Measurements from ENCODE around the gene SRMS. TPM values are rescaled to one million over a fixed set of nuclear protein-coding genes. Genes with fewer than 3 reads are reported as not detected.
A peak's percentile ranks its signal among the peaks of the same experiment; 100 is the strongest.

SRMS gene
- total RNA-seq, 3 donors from 2014 or later: not detected

DNA sequence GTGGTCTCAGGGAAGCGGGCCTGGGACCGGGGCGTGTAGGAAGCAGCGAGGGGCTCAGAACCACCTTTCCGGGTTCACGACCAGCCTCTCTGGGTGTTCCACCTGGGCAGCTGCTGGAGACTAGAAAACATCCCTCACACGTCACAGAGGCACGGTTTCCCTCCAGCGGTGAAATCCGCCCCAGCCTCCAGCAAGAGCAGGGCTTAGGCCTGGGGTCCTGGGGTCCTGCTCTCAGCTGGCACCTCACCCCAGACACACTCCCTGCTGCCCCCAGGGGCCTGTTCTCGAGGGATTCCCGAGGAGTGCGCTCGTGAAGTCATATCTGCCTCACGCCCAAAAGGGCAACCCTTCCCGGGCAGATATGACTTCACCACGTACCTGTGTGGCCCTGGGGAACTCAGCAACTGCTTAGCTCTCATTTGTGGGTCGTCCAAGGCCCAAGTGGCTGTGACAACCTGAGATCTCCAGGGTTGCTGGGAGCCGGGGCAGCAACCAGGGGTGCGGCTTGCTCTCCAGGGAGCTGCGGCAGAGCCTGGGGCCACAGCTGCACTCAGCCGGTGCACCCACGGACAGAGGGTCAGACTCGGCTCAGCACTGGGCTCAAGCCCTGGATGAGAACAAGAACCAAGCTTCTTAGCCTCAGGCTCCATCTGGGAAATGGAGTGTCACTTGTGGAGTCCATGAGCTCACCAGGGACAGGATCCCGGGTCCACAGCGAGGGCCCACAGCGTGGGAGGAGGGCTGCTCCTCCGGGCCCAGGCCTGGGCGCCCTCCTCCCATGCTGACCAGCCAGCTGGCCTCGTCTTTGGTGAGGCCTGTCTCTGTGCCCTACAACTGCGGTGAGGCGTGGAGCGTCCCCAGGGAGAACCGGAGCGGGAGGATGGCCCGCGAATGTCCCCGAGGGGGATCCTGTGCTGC, 7.1 kb upstream of the SRMS start:
- no peak for ATAC-seq

DNA sequence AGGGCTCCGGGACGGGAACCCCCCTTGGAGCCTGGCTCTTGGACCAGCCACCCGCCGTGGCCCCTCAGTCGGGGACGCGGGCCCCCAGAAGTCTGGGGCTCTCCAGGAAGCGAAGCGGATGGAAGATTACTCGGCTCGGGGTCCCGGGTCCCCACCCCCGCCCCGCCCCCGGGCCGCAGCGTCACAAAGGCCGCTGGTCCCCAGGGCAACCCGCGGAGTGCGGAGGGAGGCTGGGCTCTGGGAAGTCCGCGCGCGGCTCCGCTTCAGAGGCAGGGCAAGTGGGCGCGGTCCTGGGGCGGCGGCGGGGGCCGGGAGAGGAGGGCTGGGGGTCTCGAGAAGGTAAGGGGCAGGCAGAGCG, 6.4 kb upstream of the SRMS start, which contains the start of gene FNDC11:
Gene FNDC11 (plus strand): TSS at position 227 of the 358 bp plus-strand sequence. CDS start 1,505 bp downstream, outside the sequence.
- ATAC-seq (peak; percentile 35 to 39), DNase-seq (peak; percentile 55)
- Mint-ChIP-seq H3K4me3 (peak within 1 kb of the TSS; percentile 68), H3K4me1 (ENCODE audit: low read depth) (peaks cover 12% of the 10 kb centered on the region), H3K27me3 (ENCODE audit: low read depth) (peaks cover 5% of the 10 kb centered on the region), H3K9me3 (no peaks in the 10 kb centered on the region), H3K36me3 (ENCODE audit: insufficient read depth) (peaks cover 3% of the 10 kb centered on the region)

More for the DNA sequence above, 7.1 kb upstream of the SRMS start:
- peaks cover 3% of the 10 kb centered on the region for H3K36me3 Mint-ChIP-seq (ENCODE audit: insufficient read depth)
- no peaks in the 10 kb centered on the region for H3K9me3 Mint-ChIP-seq
- no peak for DNase-seq
- peak overlapping the region; percentile 68 for H3K4me3 Mint-ChIP-seq
- H3K4me1 Mint-ChIP-seq (ENCODE audit: low read depth): peaks cover 12% of the 10 kb centered on the region
- H3K27me3 Mint-ChIP-seq (ENCODE audit: low read depth): peaks cover under 1% of the 10 kb centered on the region

DNA sequence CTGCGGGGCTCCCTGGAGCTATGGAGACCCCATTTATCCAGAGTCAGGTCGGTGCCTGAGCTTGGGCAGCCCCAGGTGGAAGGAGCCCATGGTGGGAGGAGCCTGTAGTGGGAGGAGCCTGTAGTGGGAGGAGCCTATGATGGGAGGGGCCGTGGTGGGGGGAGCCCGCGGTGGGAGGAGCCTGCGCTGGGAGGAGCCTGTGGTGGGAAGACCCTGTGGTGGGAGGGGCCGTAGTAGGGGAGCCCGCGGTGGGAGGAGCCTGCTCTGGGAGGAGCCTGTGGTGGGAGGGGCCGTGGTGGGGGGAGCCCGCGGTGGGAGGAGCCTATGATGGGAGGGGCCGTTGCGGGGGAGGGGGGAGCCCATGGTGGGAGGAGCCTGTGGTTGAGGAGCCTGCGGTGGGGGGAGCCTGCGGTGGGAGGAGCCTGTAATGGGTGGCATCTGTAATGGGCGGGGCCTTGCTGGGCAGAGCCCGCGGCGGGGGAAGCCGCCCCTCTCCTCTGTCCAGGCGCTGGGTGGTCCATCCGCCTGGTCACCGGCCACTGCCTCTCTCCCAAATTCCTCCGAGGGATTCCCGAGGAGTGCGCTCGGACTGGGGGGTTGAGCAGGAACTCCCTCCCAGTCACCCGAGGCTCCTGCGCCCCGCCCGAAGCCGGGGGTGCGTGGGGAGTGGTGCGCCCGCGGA, 5.8 kb upstream of the SRMS start:
- peak; percentile 83 for ATAC-seq
- Mint-ChIP-seq H3K27me3 (ENCODE audit: low read depth) (peaks cover 5% of the 10 kb centered on the region), H3K36me3 (ENCODE audit: insufficient read depth) (no peaks in the 10 kb centered on the region), H3K4me1 (ENCODE audit: low read depth) (peaks cover 12% of the 10 kb centered on the region), H3K9me3 (no peaks in the 10 kb centered on the region), H3K4me3 (peak overlapping the region; percentile 59)
- peak; percentile 89 for DNase-seq

DNA sequence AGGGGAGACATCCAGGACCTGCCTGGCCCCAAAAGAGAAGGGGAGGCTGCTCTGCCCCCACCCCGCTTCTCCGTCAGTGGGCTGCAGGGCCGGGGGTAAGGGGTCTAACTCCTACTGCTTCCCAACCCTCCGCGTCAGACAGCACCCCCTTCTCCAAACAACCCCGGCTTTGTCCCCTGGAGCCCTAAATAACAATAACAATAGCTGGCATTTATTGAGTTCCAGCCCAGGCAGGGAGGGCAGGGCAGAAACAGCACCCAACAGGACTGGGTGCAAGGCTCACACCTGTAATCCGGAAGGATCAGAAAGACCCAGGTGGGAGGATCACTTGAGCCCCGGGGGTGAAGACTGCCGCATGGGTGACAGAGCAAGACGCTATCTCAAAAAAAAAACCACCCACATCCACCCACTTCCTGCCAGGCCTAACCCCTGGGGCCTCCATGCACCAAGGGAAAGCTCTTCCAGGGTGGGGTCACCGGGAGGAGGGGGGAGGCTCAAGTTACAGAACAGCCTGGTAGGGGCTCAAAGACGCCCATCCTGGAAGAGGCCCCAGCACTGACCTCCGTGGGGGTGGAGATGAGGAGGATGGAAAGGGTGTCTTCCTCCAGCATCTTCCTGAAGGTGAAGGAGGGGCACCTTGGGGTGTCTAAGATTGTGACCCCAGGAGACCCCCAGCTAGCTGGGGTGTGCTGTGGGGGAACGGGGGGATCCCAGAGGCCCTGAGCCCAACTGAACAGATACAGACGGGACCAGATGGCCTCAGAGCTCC, 5.1 kb upstream of the SRMS start:
- DNase-seq (peak; percentile 41), ATAC-seq (peak in 1 of 2 donors; percentile 15)
- peaks cover 12% of the 10 kb centered on the region for H3K4me1 Mint-ChIP-seq (ENCODE audit: low read depth)
- no peaks in the 10 kb centered on the region for H3K9me3 Mint-ChIP-seq
- H3K27me3 Mint-ChIP-seq (ENCODE audit: low read depth): peaks cover 5% of the 10 kb centered on the region
- H3K36me3 Mint-ChIP-seq (ENCODE audit: insufficient read depth): no peaks in the 10 kb centered on the region
- peak overlapping the region; percentile 59 for H3K4me3 Mint-ChIP-seq

DNA sequence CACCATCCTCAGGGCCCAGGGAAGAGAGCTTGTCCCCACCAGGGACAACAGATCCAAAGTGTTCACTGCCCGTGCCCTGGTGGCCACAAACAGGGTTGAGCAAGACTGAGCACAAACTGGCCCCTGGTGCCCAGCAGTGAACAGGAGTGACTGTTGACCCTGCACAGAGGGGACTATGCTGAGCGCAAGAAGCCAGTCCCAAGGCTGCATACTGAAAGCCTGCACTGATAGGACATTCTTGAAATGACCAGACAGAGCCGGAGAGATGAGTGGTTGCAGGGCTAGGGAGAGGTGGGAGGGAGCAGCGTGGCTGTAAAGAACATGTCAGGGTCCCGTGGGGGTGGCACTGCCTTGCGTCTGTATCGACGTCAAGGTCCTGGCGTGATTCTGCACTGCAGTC, 3.5 kb upstream of the SRMS start:
- ATAC-seq (no peak), DNase-seq (no peak)
- no peaks in the 10 kb centered on the region for H3K36me3 Mint-ChIP-seq (ENCODE audit: insufficient read depth)
- peaks cover 9% of the 10 kb centered on the region for H3K27me3 Mint-ChIP-seq (ENCODE audit: low read depth)
- H3K9me3 Mint-ChIP-seq: no peaks in the 10 kb centered on the region
- H3K4me3 Mint-ChIP-seq: no peak overlapping the region
- peaks cover 12% of the 10 kb centered on the region for H3K4me1 Mint-ChIP-seq (ENCODE audit: low read depth)

DNA sequence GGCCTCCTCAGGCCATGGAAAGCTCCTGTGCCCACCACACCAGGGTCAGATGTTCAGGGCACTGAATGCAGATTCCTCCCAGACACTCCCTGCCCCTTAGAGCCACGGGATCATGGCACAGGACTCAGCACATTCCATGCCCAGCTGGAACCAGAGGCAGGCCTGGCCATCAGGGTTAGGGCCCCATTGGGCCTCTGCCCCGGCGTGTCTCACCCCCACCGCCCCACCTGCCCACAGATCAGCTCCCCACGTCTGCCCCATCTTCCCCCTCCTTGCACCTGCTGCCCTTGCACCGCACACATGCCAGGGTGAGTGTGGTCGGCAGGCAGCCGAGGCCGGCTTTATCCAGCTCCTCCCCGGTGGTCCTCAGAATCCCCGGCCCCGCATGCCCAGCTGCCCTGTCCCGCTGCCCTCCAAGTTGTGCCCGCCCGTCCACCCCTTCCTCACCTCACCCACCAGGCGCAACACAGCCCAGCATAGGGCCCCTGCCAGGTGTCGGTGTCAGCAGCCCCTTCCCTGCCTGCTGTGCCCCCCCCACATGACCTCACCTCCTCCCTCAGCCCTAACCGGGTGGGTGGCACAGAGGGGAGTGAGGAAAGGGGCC, 2.2 kb upstream of the SRMS start:
- no peaks in the 10 kb centered on the region for H3K36me3 Mint-ChIP-seq (ENCODE audit: insufficient read depth)
- ATAC-seq (no peak), DNase-seq (no peak)
- peaks cover 12% of the 10 kb centered on the region for H3K27me3 Mint-ChIP-seq (ENCODE audit: low read depth)
- peaks cover 15% of the 10 kb centered on the region for H3K4me1 Mint-ChIP-seq (ENCODE audit: low read depth)
- no peak overlapping the region for H3K4me3 Mint-ChIP-seq
- H3K9me3 Mint-ChIP-seq: no peaks in the 10 kb centered on the region

DNA sequence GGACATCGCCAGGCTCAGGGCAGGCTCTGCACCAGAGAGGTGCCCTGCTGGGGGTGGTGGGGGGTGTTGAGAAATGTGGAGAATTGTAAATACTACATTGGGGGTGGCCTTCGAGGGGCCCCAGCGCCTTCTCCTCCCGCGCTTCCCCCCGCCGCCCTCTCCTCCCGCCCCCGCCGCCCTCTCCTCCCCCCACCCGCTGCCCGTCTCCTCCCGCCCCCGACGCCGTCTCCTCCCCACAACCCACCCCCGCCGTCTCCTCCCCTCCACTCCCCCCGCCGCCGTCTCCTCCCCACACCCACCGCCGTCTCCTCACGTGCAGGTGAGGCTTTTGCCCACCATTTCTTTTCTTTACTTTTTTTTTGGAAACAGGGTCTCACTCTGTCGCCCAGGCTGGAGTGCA, 1.5 kb upstream of the SRMS start:
- no peaks in the 10 kb centered on the region for H3K9me3 Mint-ChIP-seq
- peaks cover 12% of the 10 kb centered on the region for H3K27me3 Mint-ChIP-seq (ENCODE audit: low read depth)
- ATAC-seq (no peak), DNase-seq (no peak)
- no peaks in the 10 kb centered on the region for H3K36me3 Mint-ChIP-seq (ENCODE audit: insufficient read depth)
- H3K4me3 Mint-ChIP-seq: no peak overlapping the region
- H3K4me1 Mint-ChIP-seq (ENCODE audit: low read depth): peaks cover 15% of the 10 kb centered on the region

DNA sequence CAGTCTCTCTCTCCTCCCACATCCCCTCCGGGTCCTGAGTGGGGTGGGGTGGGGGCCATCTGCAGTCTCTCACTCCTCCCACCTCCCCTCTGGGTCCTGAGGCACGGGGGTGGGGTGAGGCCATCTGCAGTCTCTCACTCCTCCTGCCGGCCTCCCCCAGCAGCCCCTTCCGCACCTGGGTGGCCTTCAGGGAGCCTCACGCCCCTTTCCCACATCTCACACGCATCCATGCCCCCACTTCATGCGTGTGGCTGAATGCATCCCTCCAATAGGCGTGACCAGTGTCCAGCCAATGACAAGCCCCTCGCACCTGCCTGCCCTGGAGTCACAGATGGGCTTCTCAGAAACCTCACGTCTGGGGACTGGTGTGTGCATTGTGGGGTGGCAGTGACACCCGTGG, 993 bp upstream of the SRMS start:
- H3K4me3 Mint-ChIP-seq: no peak overlapping the region
- H3K36me3 Mint-ChIP-seq (ENCODE audit: insufficient read depth): no peaks in the 10 kb centered on the region
- no peaks in the 10 kb centered on the region for H3K9me3 Mint-ChIP-seq
- H3K4me1 Mint-ChIP-seq (ENCODE audit: low read depth): peaks cover 16% of the 10 kb centered on the region
- no peak for DNase-seq
- H3K27me3 Mint-ChIP-seq (ENCODE audit: low read depth): peaks cover 12% of the 10 kb centered on the region
- no peak for ATAC-seq

DNA sequence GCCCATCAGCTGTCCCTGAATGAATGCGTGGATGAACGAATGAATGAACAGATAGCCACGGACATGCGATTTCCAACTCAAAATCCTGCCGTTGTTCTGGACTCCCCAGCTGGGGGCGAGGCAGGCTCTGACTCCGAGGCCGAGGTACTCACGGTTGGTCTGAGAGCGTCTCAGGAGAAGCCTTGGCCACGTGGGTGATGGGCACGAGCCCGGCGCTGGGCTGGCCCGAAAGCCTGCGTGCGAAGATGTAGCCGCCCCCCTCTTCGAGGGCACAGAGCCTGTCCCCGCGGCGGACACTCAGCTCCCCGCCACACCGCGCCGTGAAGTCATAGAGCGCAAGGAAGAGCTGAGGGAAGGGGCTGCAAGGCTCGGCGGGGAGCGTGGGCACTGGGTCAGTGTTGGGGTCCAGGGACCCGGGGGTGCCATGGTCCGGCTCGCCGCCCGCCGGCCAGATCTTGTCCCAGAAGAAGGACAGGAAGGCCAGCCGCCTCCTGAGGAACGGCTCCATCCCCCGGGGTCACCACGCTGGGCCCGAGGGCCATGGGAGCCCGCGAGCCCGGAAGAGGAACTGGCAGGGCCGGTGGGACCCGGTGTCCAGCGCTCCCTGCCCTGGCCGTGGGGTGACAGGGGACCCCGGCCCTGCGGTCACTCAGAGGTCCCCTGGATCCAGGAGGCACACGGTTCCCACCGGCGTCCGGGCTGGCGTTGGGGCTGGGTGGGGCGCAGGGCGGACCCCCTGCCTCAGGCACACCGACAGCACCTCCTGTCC, 409 bp downstream of the SRMS start:
- ATAC-seq (no peak), DNase-seq (no peak)
- Mint-ChIP-seq H3K27me3 (ENCODE audit: low read depth) (peaks cover 12% of the 10 kb centered on the region), H3K36me3 (ENCODE audit: insufficient read depth) (no peaks in the 10 kb centered on the region), H3K9me3 (no peaks in the 10 kb centered on the region), H3K4me3 (no peak overlapping the region), H3K4me1 (ENCODE audit: low read depth) (peaks cover 6% of the 10 kb centered on the region)

DNA sequence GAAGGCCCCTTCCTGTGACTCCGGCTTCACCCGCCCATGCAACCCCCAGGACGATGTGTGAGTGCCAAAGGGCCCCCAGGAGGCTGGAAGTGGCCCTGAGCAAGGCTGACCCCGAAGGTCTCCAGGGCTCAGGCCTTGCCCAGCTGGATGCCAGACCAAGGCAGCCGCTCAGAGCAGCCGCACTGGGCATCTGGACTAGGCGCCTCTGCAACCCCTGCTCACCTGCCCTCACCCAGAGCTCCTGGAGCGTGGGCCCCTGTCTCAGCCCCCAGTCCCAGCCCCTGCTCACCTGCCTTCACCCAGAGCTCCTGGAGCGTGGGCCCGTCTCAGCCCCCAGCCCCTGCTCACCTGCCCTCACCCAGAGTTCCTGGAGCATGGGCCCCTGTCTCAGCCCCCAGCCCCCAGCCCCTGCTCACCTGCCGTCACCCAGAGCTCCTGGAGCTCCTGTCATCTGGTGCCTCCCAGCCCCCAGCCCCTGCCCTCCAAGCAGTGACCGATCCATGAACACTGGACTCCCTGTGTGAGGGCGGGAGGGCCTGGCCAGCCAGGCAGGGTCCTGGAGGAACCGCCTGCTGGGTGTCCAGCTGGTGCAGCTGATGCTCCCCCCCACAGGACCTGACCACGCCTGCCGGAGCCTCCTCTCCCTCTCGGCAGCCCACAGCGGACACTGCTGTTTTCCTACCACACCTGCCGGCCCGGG, 1.1 kb downstream of the SRMS start:
- Mint-ChIP-seq H3K9me3 (no peaks in the 10 kb centered on the region), H3K4me1 (ENCODE audit: low read depth) (peaks cover 4% of the 10 kb centered on the region), H3K4me3 (no peak overlapping the region), H3K27me3 (ENCODE audit: low read depth) (peaks cover 12% of the 10 kb centered on the region), H3K36me3 (ENCODE audit: insufficient read depth) (no peaks in the 10 kb centered on the region)
- DNase-seq (no peak), ATAC-seq (no peak)

DNA sequence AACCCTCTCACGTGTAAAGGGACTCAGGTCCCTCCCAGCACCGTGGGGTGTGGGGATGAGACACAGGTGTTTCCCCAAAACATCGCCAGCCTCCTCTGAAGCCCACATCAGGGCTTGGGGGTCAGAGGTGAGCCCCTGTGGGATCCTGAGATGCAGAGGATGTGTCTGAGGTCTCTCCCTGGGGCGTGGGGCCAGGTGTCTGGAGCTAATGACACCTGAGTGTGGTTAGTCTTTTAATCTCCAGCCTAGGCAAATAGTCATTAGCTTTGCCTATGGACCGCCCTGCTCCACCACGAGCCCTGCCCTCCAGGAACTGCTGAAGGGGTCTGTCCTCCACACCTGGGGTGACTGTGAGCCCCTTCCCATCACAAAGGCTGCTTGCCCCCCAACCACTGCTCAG, 1.7 kb downstream of the SRMS start:
- Mint-ChIP-seq H3K4me3 (no peak overlapping the region), H3K9me3 (no peaks in the 10 kb centered on the region), H3K36me3 (ENCODE audit: insufficient read depth) (no peaks in the 10 kb centered on the region), H3K4me1 (ENCODE audit: low read depth) (peaks cover 4% of the 10 kb centered on the region), H3K27me3 (ENCODE audit: low read depth) (peaks cover 12% of the 10 kb centered on the region)
- ATAC-seq (no peak), DNase-seq (no peak)

DNA sequence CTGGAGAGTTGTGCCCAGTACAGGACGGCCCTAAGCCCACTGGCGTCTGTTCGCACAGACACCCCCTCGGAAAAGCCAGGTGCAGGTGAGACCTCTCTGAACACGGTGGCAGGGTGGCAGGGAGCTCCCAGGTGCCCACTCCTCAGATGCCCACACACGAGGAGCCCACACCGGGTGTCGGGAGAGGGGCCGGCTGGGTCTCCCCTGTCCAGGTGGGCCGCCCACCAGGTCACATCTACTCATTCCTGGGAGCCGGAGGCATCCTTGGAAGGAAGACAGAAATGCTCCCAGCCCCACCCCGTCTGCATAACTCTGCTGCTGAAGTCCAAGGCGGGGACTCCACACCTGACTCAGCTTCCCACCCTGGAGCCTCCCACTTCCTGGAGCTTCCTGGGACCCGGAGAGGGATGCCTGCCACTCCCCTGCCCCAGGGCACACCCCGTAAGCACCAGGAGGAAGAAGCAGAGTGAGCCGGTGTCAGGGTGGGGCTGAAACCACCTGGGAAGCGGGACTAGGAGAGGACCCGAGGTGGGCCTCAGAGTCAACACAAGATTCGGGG, 2.5 kb downstream of the SRMS start:
- no peak for ATAC-seq

More for the DNA sequence above, 2.5 kb downstream of the SRMS start:
- Mint-ChIP-seq H3K36me3 (ENCODE audit: insufficient read depth) (no peaks in the 10 kb centered on the region), H3K27me3 (ENCODE audit: low read depth) (peaks cover 12% of the 10 kb centered on the region), H3K4me3 (no peak overlapping the region), H3K9me3 (no peaks in the 10 kb centered on the region), H3K4me1 (ENCODE audit: low read depth) (peaks cover 5% of the 10 kb centered on the region)
- no peak for DNase-seq
